ENCODE results near the gene FTO. TPM values are rescaled to one million over a fixed set of nuclear protein-coding genes. Genes with fewer than 3 reads are reported as not detected.

The FTO gene
- total and polyA plus RNA-seq, 2 of the 13 experiments (the other 11 are each of a cell fraction or from before 2014, with no cell fraction given), result 41.6 to 55.8 TPM

- no peaks in the 10 kb centered on the region for H3K79me2 ChIP-seq (ENCODE audit: insufficient read depth, low read length)
- no peak for DNase-seq (ENCODE audit: low spot score)
- BruUV-seq (replicated peaks), result no TSS peak
- no peaks in the 10 kb centered on the region for H3K9me3 ChIP-seq (ENCODE audit: low read length)
- H3K4me2 ChIP-seq (ENCODE audit: low read depth, low read length), result no peak overlapping the region
- TF ChIP-seq RXRB (CRISPR knock-in tag; IDR thresholded peaks at IDR 0.05; ENCODE audit: borderline replicate concordance) (no peak), ZNF775 (CRISPR knock-in tag; IDR thresholded peaks at IDR 0.05; ENCODE audit: borderline replicate concordance) (no peak), SUZ12 (IDR thresholded peaks at IDR 0.05; ENCODE audit: low read depth, low read length) (no peak)
- no peaks in the 10 kb centered on the region for H3K27me3 ChIP-seq (ENCODE audit: control insufficient read depth in 1 of 2, insufficient read depth in 2 of 2, low read length in 2 of 2)
- no peak for ATAC-seq
- intact Hi-C loops (cut with micrococcal nuclease; ENCODE audit: unreplicated experiment) (no loop called here), in situ Hi-C loops (cut with HindIII; ENCODE audit: extremely low pct_ligation_motif_present, low pct_unique_long_range_greater_than_20kb) (no loop called here)
- H3K27ac ChIP-seq (ENCODE audit: extremely low read length, insufficient read depth, low read length), result no peak overlapping the region
- 98% methylated on average over 7 of the region's 7 CpGs for WGBS (ENCODE audit: low lambda C conversion rate)
- no peak overlapping the region for H3K4me3 ChIP-seq (replicated peaks in 1 of 3; ENCODE audit: insufficient read depth in 1 of 3, low read depth in 2 of 3, low read length in 3 of 3)
- H3K4me1 ChIP-seq (ENCODE audit: insufficient read depth, low read length), result no peaks in the 10 kb centered on the region; the same call in 1 of the 2 replicates
- ChIA-PET CTCF (ENCODE audit: low intra/inter-chr PET ratio, low total read pairs) (no interaction called here), POLR2A (no interaction called here)
- H2AFZ ChIP-seq (ENCODE audit: low read length), result no peak overlapping the region
- no peak overlapping the region for H3K9ac ChIP-seq (ENCODE audit: insufficient read depth, low read depth, low read length)
- H3K36me3 ChIP-seq (replicated peaks in 1 of 2; ENCODE audit: control insufficient read depth in 1 of 2, insufficient read depth in 2 of 2, low read length in 2 of 2), result no peaks in the 10 kb centered on the region
- FAIRE-seq, result no peak
- H4K20me1 ChIP-seq (ENCODE audit: insufficient read depth, low read length), result no peaks in the 10 kb centered on the region
These were observed 256.3 kb downstream of the FTO start for GRCh38 chr16:53960050-53960812.

- no peak overlapping the region for H3K4me3 ChIP-seq (replicated peaks in 1 of 3; ENCODE audit: insufficient read depth in 1 of 3, low read depth in 2 of 3, low read length in 3 of 3)
- H3K9ac ChIP-seq (ENCODE audit: insufficient read depth, low read depth, low read length), result no peak overlapping the region
- no peak for FAIRE-seq
- no peak overlapping the region for H3K4me2 ChIP-seq (ENCODE audit: low read depth, low read length)
- no peaks in the 10 kb centered on the region for H4K20me1 ChIP-seq (ENCODE audit: insufficient read depth, low read length)
- 96% methylated on average over 6 of the region's 6 CpGs for WGBS (ENCODE audit: low lambda C conversion rate)
- ATAC-seq, result no peak
- CTCF ChIA-PET (ENCODE audit: low intra/inter-chr PET ratio, low total read pairs), result no interaction called here
- no peak overlapping the region for H3K27ac ChIP-seq (ENCODE audit: extremely low read length, insufficient read depth, low read length)
- no peak for DNase-seq (ENCODE audit: low spot score)
- no peaks in the 10 kb centered on the region for H3K4me1 ChIP-seq (ENCODE audit: insufficient read depth, low read length)
- no TSS peak for BruUV-seq (replicated peaks)
- H2AFZ ChIP-seq (ENCODE audit: low read length), result no peak overlapping the region
- no peaks in the 10 kb centered on the region for H3K36me3 ChIP-seq (replicated peaks in 1 of 2; ENCODE audit: control insufficient read depth in 1 of 2, insufficient read depth in 2 of 2, low read length in 2 of 2)
- in situ Hi-C loops (cut with HindIII; ENCODE audit: extremely low pct_ligation_motif_present, low pct_unique_long_range_greater_than_20kb), result no loop called here
- intact Hi-C loops (cut with micrococcal nuclease; ENCODE audit: unreplicated experiment), result no loop called here
- no peaks in the 10 kb centered on the region for H3K79me2 ChIP-seq (ENCODE audit: insufficient read depth, low read length)
- no peaks in the 10 kb centered on the region for H3K9me3 ChIP-seq (ENCODE audit: low read length)
- H3K27me3 ChIP-seq (ENCODE audit: control insufficient read depth in 1 of 2, insufficient read depth in 2 of 2, low read length in 2 of 2), result no peaks in the 10 kb centered on the region
- POLR2A ChIA-PET, result no interaction called here
- TF ChIP-seq IKZF5 (CRISPR knock-in tag; IDR thresholded peaks at IDR 0.05) (no peak), PRDM4 (CRISPR knock-in tag; IDR thresholded peaks at IDR 0.05; ENCODE audit: borderline replicate concordance) (no peak), ATAD3A (CRISPR knock-in tag; IDR thresholded peaks at IDR 0.05) (no peak), KLF16 (CRISPR knock-in tag; IDR thresholded peaks at IDR 0.05) (no peak), ZBTB7B (CRISPR knock-in tag; IDR thresholded peaks at IDR 0.05) (no peak), THAP8 (CRISPR knock-in tag; IDR thresholded peaks at IDR 0.05; ENCODE audit: borderline replicate concordance) (no peak), SATB2 (CRISPR knock-in tag; IDR thresholded peaks at IDR 0.05) (no peak), NFYB (CRISPR knock-in tag; IDR thresholded peaks at IDR 0.05) (no peak), AGO1 (IDR thresholded peaks at IDR 0.05; ENCODE audit: low read depth, low read length, poor library complexity, severe bottlenecking) (no peak), DNMT3B (CRISPR knock-in tag; conservative IDR thresholded peaks at IDR 0.05) (no peak)
These were observed 257.1 kb downstream of the FTO start for GRCh38 chr16:53960954-53961616.
